H1 (cell line): ENCODE data around the gene C1QA. TPM values are rescaled to one million over a fixed set of nuclear protein-coding genes. Genes with fewer than 3 reads are reported as not detected.
A peak's percentile ranks its signal among the peaks of the same experiment; 100 is the strongest.

Experiments used
- CTCF ChIA-PET: fragments of 300-600 bp; sonication (Branson Sonifier 250); formaldehyde crosslinking; loops from one replicate; lab custom pipeline; 2021; ENCODE audit not compliant: partially characterized antibody; lab: Charles Lee
- POLR2A ChIA-PET: fragments of 300-600 bp; sonication (Branson Sonifier 250); formaldehyde crosslinking; loops from one replicate; lab custom pipeline; 2021; ENCODE audit warnings: inconsistent platforms; ENCODE audit not compliant: partially characterized antibody; lab: Charles Lee
- DNase-seq, 2 experiments: peaks; one replicate each; pipeline versions ENCODE4 v3.0.0 to v3.0.0-alpha.2; 2010 to 2022; ENCODE audit warnings: low spot score in 2 of 2, low read depth in 1 of 2, mixed read lengths in 1 of 2
- FAIRE-seq: peaks from 2 replicates; lab custom pipeline; 2011; peaks lifted over from hg19 to GRCh38; lab: Jason Lieb, UNC
- H2AFZ ChIP-seq: 2 replicates; pipeline ENCODE4 v1.8.1; 2012; ENCODE audit warnings: low read length, inconsistent platforms
- H2AK5ac ChIP-seq: 2 replicates; pipeline ENCODE4 v1.6.1; 2013; ENCODE audit warnings: low read depth, low read length
- H2BK120ac ChIP-seq: replicated peaks from 2 replicates; pipeline ENCODE3; 2013; ENCODE audit warnings: low read depth, low read length, inconsistent platforms
- H2BK12ac ChIP-seq: 2 replicates; pipeline ENCODE4 v1.6.1; 2013; ENCODE audit warnings: low read depth, low read length
- H2BK15ac ChIP-seq: 2 replicates; pipeline ENCODE4 v1.6.1; 2013; ENCODE audit warnings: low read length
- H2BK20ac ChIP-seq: 2 replicates; pipeline ENCODE4 v1.6.1; 2013; ENCODE audit warnings: low read length
- H2BK5ac ChIP-seq: 2 replicates; pipeline ENCODE4 v1.6.1; 2013; ENCODE audit warnings: low read depth, low read length
- H3K14ac ChIP-seq: 2 replicates; pipeline ENCODE4 v1.6.1; 2013; ENCODE audit warnings: inconsistent platforms; ENCODE audit not compliant: insufficient read length
- H3K18ac ChIP-seq: 2 replicates; pipeline ENCODE4 v1.6.1; 2013; ENCODE audit warnings: low read length; ENCODE audit errors: extremely low read depth
- H3K23ac ChIP-seq: 2 replicates; pipeline ENCODE4 v1.6.1; 2013; ENCODE audit warnings: inconsistent platforms; ENCODE audit not compliant: insufficient read length
- H3K23me2 ChIP-seq: 2 replicates; pipeline ENCODE4 v1.6.1; 2013; ENCODE audit warnings: low read depth, low read length
- H3K27ac ChIP-seq: 2 replicates; pipeline ENCODE4 v1.6.1; 2011; ENCODE audit warnings: low read depth, low read length, inconsistent platforms
- H3K27me3 ChIP-seq, 4 experiments: replicated peaks in 1 of 4; 1 replicate in 1 of 4; 2 replicates in 3 of 4; pipeline versions ENCODE4 v1.6.1 to v1.8.1; 2011 to 2013; ENCODE audit warnings: low read length in 3 of 4, mild to moderate bottlenecking in 3 of 4, inconsistent platforms in 2 of 4, mixed read lengths in 2 of 4, moderate library complexity in 1 of 4; ENCODE audit not compliant: control insufficient read depth in 3 of 4, insufficient read depth in 3 of 4; ENCODE audit errors: extremely low read depth in 1 of 4
- H3K36me3 ChIP-seq, 4 experiments: 2 replicates each; pipeline versions ENCODE4 v1.6.1 to v1.8.1; 2011 to 2013; ENCODE audit warnings: mild to moderate bottlenecking in 4 of 4, low read length in 3 of 4, moderate library complexity in 2 of 4, control low read depth in 1 of 4, inconsistent platforms in 1 of 4; ENCODE audit not compliant: insufficient read depth in 4 of 4, control insufficient read depth in 2 of 4
- H3K4ac ChIP-seq: replicated peaks from 2 replicates; pipeline ENCODE3; 2013; ENCODE audit warnings: low read length, low read depth, mixed read lengths, inconsistent platforms; ENCODE audit not compliant: insufficient read length
- H3K4me1 ChIP-seq, 4 experiments: replicated peaks in 1 of 4; 1 replicate in 1 of 4; 2 replicates in 3 of 4; pipeline versions ENCODE4 v1.6.1 to v1.8.1; 2011 to 2013; ENCODE audit warnings: low read length in 3 of 4, inconsistent platforms in 2 of 4, mixed read lengths in 1 of 4; ENCODE audit not compliant: insufficient read depth in 4 of 4, control insufficient read depth in 3 of 4
- H3K4me2 ChIP-seq, 2 experiments: 2 replicates each; pipeline versions ENCODE4 v1.6.1 to v1.8.1; 2011 to 2013; ENCODE audit warnings: low read depth in 2 of 2, low read length in 2 of 2, control low read depth in 1 of 2, inconsistent platforms in 1 of 2, mild to moderate bottlenecking in 1 of 2; ENCODE audit not compliant: insufficient read depth in 1 of 2
- H3K4me3 ChIP-seq, 4 experiments: fragments of 200-600, 300-600 bp in 1 of 4; sonication (generic), shearing (Covaris generic), sonication (Bioruptor Twin) in 1 of 4; 2 replicates each; pipeline versions ENCODE4 v1.5.1 to v1.8.1; 2011 to 2016; ENCODE audit warnings: low read length in 4 of 4, low read depth in 3 of 4, control low read depth in 2 of 4, inconsistent platforms in 2 of 4, mild to moderate bottlenecking in 2 of 4, mixed read lengths in 1 of 4, moderate library complexity in 1 of 4; ENCODE audit not compliant: insufficient read depth in 2 of 4; ENCODE audit errors: extremely low read depth in 1 of 4
- H3K56ac ChIP-seq: replicated peaks from 2 replicates; pipeline ENCODE3; 2013; ENCODE audit warnings: low read depth, mild to moderate bottlenecking, mixed read lengths, low read length, inconsistent platforms; ENCODE audit not compliant: insufficient read length
- H3K79me1 ChIP-seq: 2 replicates; pipeline ENCODE4 v1.6.1; 2013; ENCODE audit warnings: low read depth, low read length, control low read depth
- H3K79me2 ChIP-seq, 2 experiments: 2 replicates each; pipeline versions ENCODE4 v1.6.1 to v1.8.1; 2012 to 2013; ENCODE audit warnings: low read length in 2 of 2, mild to moderate bottlenecking in 2 of 2, inconsistent platforms in 1 of 2; ENCODE audit not compliant: insufficient read depth in 2 of 2, control insufficient read depth in 1 of 2
- H3K9ac ChIP-seq, 4 experiments: replicated peaks in 1 of 4; 1 replicate in 1 of 4; 2 replicates in 3 of 4; pipeline versions ENCODE4 v1.6.1 to v1.8.1; 2011 to 2013; ENCODE audit warnings: low read depth in 3 of 4, low read length in 3 of 4, control low read depth in 2 of 4, mild to moderate bottlenecking in 2 of 4, moderate library complexity in 2 of 4, inconsistent platforms in 1 of 4; ENCODE audit errors: extremely low read depth in 1 of 4
- H3K9me3 ChIP-seq, 2 experiments: 2 replicates each; pipeline versions ENCODE4 v1.6.1 to v1.8.1; 2012 to 2013; ENCODE audit warnings: mild to moderate bottlenecking in 2 of 2, moderate library complexity in 2 of 2, control low read depth in 1 of 2, inconsistent platforms in 1 of 2, low read depth in 1 of 2, low read length in 1 of 2, mixed read lengths in 1 of 2; ENCODE audit not compliant: insufficient read depth in 2 of 2
- H4K20me1 ChIP-seq, 2 experiments: replicated peaks in 1 of 2; 2 replicates each; pipeline versions ENCODE3 to v1.8.1; 2011 to 2013; ENCODE audit warnings: inconsistent platforms in 2 of 2, low read length in 2 of 2, mild to moderate bottlenecking in 1 of 2; ENCODE audit not compliant: insufficient read depth in 2 of 2, control insufficient read depth in 1 of 2
- H4K5ac ChIP-seq: 2 replicates; pipeline ENCODE4 v1.6.1; 2013; ENCODE audit warnings: low read length, low read depth, mixed read lengths, inconsistent platforms; ENCODE audit not compliant: insufficient read length
- H4K8ac ChIP-seq: 2 replicates; pipeline ENCODE4 v1.8.0; 2013; ENCODE audit warnings: mild to moderate bottlenecking, moderate library complexity, low read length, inconsistent platforms; ENCODE audit not compliant: insufficient read depth; ENCODE audit errors: extremely low read depth
- H4K91ac ChIP-seq: replicated peaks from 2 replicates; pipeline ENCODE3; 2013; ENCODE audit warnings: low read length, mixed read lengths, inconsistent platforms; ENCODE audit not compliant: insufficient read length
- BRCA1 ChIP-seq: IDR thresholded peaks from 2 replicates; pipeline ENCODE4 v1.6.1; 2012; ENCODE audit warnings: low read depth, low read length, improper control_type of control experiment
- CHD2 ChIP-seq: IDR thresholded peaks from 2 replicates; pipeline ENCODE4 v1.6.1; 2012; ENCODE audit warnings: low read length, improper control_type of control experiment
- EP300 ChIP-seq, 2 experiments: IDR thresholded peaks; 1 replicate in 1 of 2; 2 replicates in 1 of 2; pipeline ENCODE4 v1.6.1; 2011 to 2012; ENCODE audit warnings: low read depth in 2 of 2, low read length in 2 of 2, mild to moderate bottlenecking in 2 of 2, borderline replicate concordance in 1 of 2, inconsistent platforms in 1 of 2, moderate library complexity in 1 of 2
- GABPA ChIP-seq: IDR thresholded peaks from 2 replicates; pipeline ENCODE4 v1.6.1; 2011; ENCODE audit warnings: mild to moderate bottlenecking, low read length, moderate library complexity, borderline replicate concordance; ENCODE audit not compliant: insufficient read depth
- GTF2F1 ChIP-seq: IDR thresholded peaks from 2 replicates; pipeline ENCODE4 v1.6.1; 2012; ENCODE audit warnings: low read depth, low read length, improper control_type of control experiment, borderline replicate concordance
- HDAC2 ChIP-seq, 2 experiments: fragments of 300-600 bp in 1 of 2; sonication (generic) in 1 of 2; IDR thresholded peaks; 2 replicates each; pipeline ENCODE4 v1.6.1; 2011 to 2012; ENCODE audit warnings: low read depth in 2 of 2, low read length in 2 of 2, mild to moderate bottlenecking in 2 of 2, moderate library complexity in 2 of 2, borderline replicate concordance in 1 of 2, inconsistent platforms in 1 of 2
- HDAC6 ChIP-seq: IDR thresholded peaks from one replicate; pipeline ENCODE4 v1.7.1; 2012; ENCODE audit warnings: low read depth, mild to moderate bottlenecking, inconsistent platforms, low read length, moderate library complexity
- KDM1A ChIP-seq: fragments of 200-600, 300-600 bp; sonication (generic); IDR thresholded peaks from 2 replicates; pipeline ENCODE4 v1.7.1; 2016; ENCODE audit warnings: mild to moderate bottlenecking, low read length, borderline replicate concordance
- SIN3A ChIP-seq, 2 experiments: IDR thresholded peaks in 1 of 2; conservative IDR thresholded peaks in 1 of 2; 2 replicates each; pipeline ENCODE4 v1.6.1; 2011 to 2012; ENCODE audit warnings: low read length in 2 of 2, improper control_type of control experiment in 1 of 2, low read depth in 1 of 2, mild to moderate bottlenecking in 1 of 2
- SIX5 ChIP-seq: IDR thresholded peaks from 2 replicates; pipeline ENCODE4 v1.6.1; 2011; ENCODE audit warnings: mild to moderate bottlenecking, low read depth, low read length
- SP2 ChIP-seq: IDR thresholded peaks from 2 replicates; pipeline ENCODE4 v1.6.1; 2012; ENCODE audit warnings: mild to moderate bottlenecking, low read length, inconsistent platforms
- WGBS, 2 experiments: shearing (Covaris generic) in 1 of 2; methylation state at CpG; one replicate each; pipeline versions ENCODE4 v1.1.6 to v1.1.7; 2013 to 2015; ENCODE audit warnings: low lambda C conversion rate in 2 of 2, mixed read lengths in 2 of 2, inconsistent platforms in 1 of 2, low coverage in 1 of 2, missing lambda C conversion rate in 1 of 2; ENCODE audit not compliant: insufficient replicate concordance in 2 of 2, insufficient coverage in 1 of 2, insufficient read length in 1 of 2; ENCODE audit errors: extremely low coverage in 1 of 2, missing lambda C conversion rate in 1 of 2; 5-methylcytosine and 5-hydroxymethylcytosine counted together
- polyA plus RNA-seq, 7 experiments: library from polyadenylated mRNA; depleted of rRNA in 3 of 7; stranded (reverse) in 5 of 7; unstranded in 2 of 7; fragments of >200 nt in 5 of 7; fragments of 200-250 nt in 2 of 7; gene quantifications; 1 replicate in 5 of 7; 2 replicates in 1 of 7; 4 replicates in 1 of 7; pipeline versions ENCODE4 v1.2.1 to v1.2.3, GENCODE V29; 2011 to 2013; ENCODE audit warnings: missing spikeins in 2 of 7, mixed read lengths in 2 of 7
- total RNA-seq: library from RNA; stranded (reverse); fragmentation: NEBNext Ultra II Directional; extraction: Animal tissue kit (Norgen Biotek cat#: 25700); gene quantifications from 2 replicates; pipeline ENCODE4 v1.2.1, GENCODE V29; 2021

The C1QA gene
- total and polyA plus RNA-seq, 2 of the 8 experiments (the other 6 are each of a cell fraction or from before 2014, with no cell fraction given) = not detected

DNA sequence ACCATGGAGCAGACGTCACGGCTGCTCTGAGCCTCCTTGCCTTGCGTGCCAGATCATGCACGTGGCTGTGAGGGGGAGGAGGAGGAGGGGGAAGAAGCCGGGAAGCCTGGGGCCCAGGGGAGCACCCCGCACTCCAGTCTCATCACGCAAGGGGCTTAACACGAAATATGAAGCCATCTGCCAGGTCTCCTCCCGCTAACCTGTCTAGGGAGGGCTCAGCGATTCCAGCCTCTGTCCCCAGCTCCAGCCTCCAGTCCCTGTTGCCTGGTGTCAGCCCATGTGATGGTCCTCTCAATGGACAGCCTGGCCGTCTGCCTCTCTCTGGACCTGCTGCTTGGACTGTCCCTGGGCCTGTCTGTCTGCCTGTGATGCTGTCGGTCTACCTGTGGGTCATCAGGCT lies 22.5 kb upstream of the C1QA start:
- Histone ChIP-seq H2BK15ac (peak overlapping the region; percentile 81; the same call in 1 of the 2 replicates), H4K91ac (peak overlapping the region; percentile 12), H4K20me1 (peaks cover 0 to 9% of the 10 kb centered on the region in 2 experiments), H3K79me2 (no peaks in the 10 kb centered on the region), H3K18ac (no peak overlapping the region), H2BK12ac (no peak overlapping the region), H3K9me3 (no peaks in the 10 kb centered on the region), H2AFZ (no peak overlapping the region), H2BK120ac (no peak overlapping the region), H3K14ac (no peak overlapping the region), H3K4me1 (peaks cover 0 to 9% (median 4%) of the 10 kb centered on the region in 4 experiments), H4K8ac (no peak overlapping the region), H3K23ac (no peak overlapping the region), H3K4me3 (no peak overlapping the region), H3K56ac (no peak overlapping the region), H3K4me2 (no peak overlapping the region), H2BK5ac (no peak overlapping the region), H2AK5ac (no peak overlapping the region), H3K36me3 (no peaks in the 10 kb centered on the region), H3K23me2 (no peaks in the 10 kb centered on the region; the same call in 1 of the 2 replicates), H3K4ac (no peak overlapping the region), H3K9ac (no peak overlapping the region), H3K79me1 (no peaks in the 10 kb centered on the region), H2BK20ac (0 out of 2 replicates have a peak overlapping the region, but pooled peaks have one; percentile 48), H4K5ac (no peak overlapping the region), H3K27me3 (no peaks in the 10 kb centered on the region; a peak in 2 of 7 replicates), H3K27ac (no peak overlapping the region)
- 84% methylated on average over 8 of the region's 12 CpGs; no CpG with 5 or more reads in 1 of the 2 experiments for WGBS, 2 experiments
- FAIRE-seq (no peak), DNase-seq (no peak)
- TF ChIP-seq HDAC6 (no peak), KDM1A (no peak), EP300 (IDR thresholded peaks at IDR 0.05; ENCODE audit: borderline replicate concordance in 1 of 2, low read depth in 2 of 2, low read length in 2 of 2) (no peak), BRCA1 (no peak), SP2 (no peak), SIX5 (no peak), GTF2F1 (no peak), CHD2 (no peak), HDAC2 (IDR thresholded peaks at IDR 0.05; ENCODE audit: borderline replicate concordance in 1 of 2, low read depth in 2 of 2, low read length in 2 of 2) (no peak), GABPA (no peak), SIN3A (conservative IDR thresholded peaks at IDR 0.05 in 1 of 2, IDR thresholded peaks at IDR 0.05 in 1 of 2; ENCODE audit: low read depth in 1 of 2, low read length in 2 of 2) (no peak)
- ChIA-PET POLR2A (interaction anchor here (0.6 kb wide), 1 partner anchor 19 kb away, joined by 3 read pairs; no protein-coding TSS in a partner anchor), CTCF (interaction anchor here (3.4 kb wide), 1 partner anchor 28 kb away, joined by 9 read pairs; no protein-coding TSS in a partner anchor)
